Measurements from ENCODE around the gene B4GALT6.

GRCh38 chr18:31607384-31607783 is 77.0 kb downstream of the B4GALT6 start:
- TF ChIP-seq CTCF (IDR thresholded peaks at IDR 0.05) = no peak
- no peak for TF ChIP-seq EZH2phosphoT487 (IDR thresholded peaks at IDR 0.05)
- TF ChIP-seq EZH2 (IDR thresholded peaks at IDR 0.05) = no peak
